Neural cell (in vitro differentiated cells): ENCODE measurements around the gene NNT. TPM values are rescaled to one million over a fixed set of nuclear protein-coding genes. Genes with fewer than 3 reads are reported as not detected.

ENCODE experiments used
- H2AFZ ChIP-seq: fragments of 200-600, 300-800 bp; sonication (generic), shearing (Covaris generic); 2 replicates; pipeline ENCODE4 v1.6.0; 2014; ENCODE audit warnings: low read depth, mild to moderate bottlenecking, antibody characterized with exemption, low read length, moderate library complexity
- H3F3A ChIP-seq: fragments of 200-600 bp; shearing (Covaris generic); 2 replicates; pipeline ENCODE4 v1.6.1; 2016; ENCODE audit warnings: mild to moderate bottlenecking, moderate library complexity, mixed read lengths, antibody characterized with exemption, low read length; ENCODE audit not compliant: insufficient read depth, poor library complexity, severe bottlenecking
- H3K27ac ChIP-seq: fragments of 200-600, 300-800 bp; sonication (generic), shearing (Covaris generic); 2 replicates; pipeline ENCODE4 v1.5.1; 2014; ENCODE audit warnings: mild to moderate bottlenecking, low read length, moderate library complexity
- H3K27me3 ChIP-seq: fragments of 300-800, 200-600 bp; sonication (generic), shearing (Covaris generic); 2 replicates; pipeline ENCODE4 v1.6.0; 2014; ENCODE audit warnings: mild to moderate bottlenecking, low read depth, low read length, moderate library complexity; ENCODE audit not compliant: insufficient read depth
- H3K36me3 ChIP-seq: fragments of 300-800, 200-600 bp; sonication (generic), shearing (Covaris generic); 2 replicates; pipeline ENCODE4 v1.5.1; 2014; ENCODE audit warnings: mild to moderate bottlenecking, antibody characterized with exemption, low read length, moderate library complexity; ENCODE audit not compliant: insufficient read depth
- H3K4me2 ChIP-seq: fragments of 300-800, 200-600 bp; sonication (generic), shearing (Covaris generic); 2 replicates; pipeline ENCODE4 v1.6.0; 2014; ENCODE audit warnings: mild to moderate bottlenecking, low read length
- H3K4me3 ChIP-seq: fragments of 300-800, 200-600 bp; sonication (generic), shearing (Covaris generic); 2 replicates; pipeline ENCODE4 v1.5.1; 2014; ENCODE audit warnings: mild to moderate bottlenecking, low read length, moderate library complexity
- H3K79me2 ChIP-seq: fragments of 200-600 bp; shearing (Covaris generic); replicated peaks from 2 replicates; pipeline ENCODE4 v1.6.0; 2014; ENCODE audit warnings: mild to moderate bottlenecking, low read length, moderate library complexity; ENCODE audit not compliant: insufficient read depth
- H3K9ac ChIP-seq: fragments of 300-800, 200-600 bp; sonication (generic), shearing (Covaris generic); 2 replicates; pipeline ENCODE4 v1.6.1; 2016; ENCODE audit warnings: mild to moderate bottlenecking, low read length, mixed read lengths
- H3K9me2 ChIP-seq: fragments of 200-600 bp; shearing (Covaris generic); 2 replicates; pipeline ENCODE4 v1.6.1; 2016; ENCODE audit warnings: mild to moderate bottlenecking, low read length, mixed read lengths; ENCODE audit not compliant: insufficient read depth
- H3K9me3 ChIP-seq: fragments of 200-600, 300-800 bp; sonication (generic), shearing (Covaris generic); 2 replicates; pipeline ENCODE4 v1.6.1; 2016; ENCODE audit warnings: mild to moderate bottlenecking, mixed run types, low read length, moderate library complexity, mixed read lengths
- H4K20me1 ChIP-seq: fragments of 200-600 bp; shearing (Covaris generic); 2 replicates; pipeline ENCODE4 v1.6.1; 2016; ENCODE audit warnings: mild to moderate bottlenecking, mixed run types; ENCODE audit not compliant: insufficient read depth
- EP300 ChIP-seq: fragments of 450-650 bp; conservative IDR thresholded peaks from 2 replicates; pipeline ENCODE4 v1.6.1; 2014; ENCODE audit warnings: antibody characterized with exemption, mild to moderate bottlenecking, moderate library complexity; ENCODE audit not compliant: poor library complexity, severe bottlenecking
- EZH2 ChIP-seq: fragments of 200-600, 300-800 bp; shearing (Covaris generic), sonication (generic); IDR thresholded peaks from 2 replicates; pipeline ENCODE4 v1.6.1; 2014; ENCODE audit warnings: antibody characterized with exemption, low read length, borderline replicate concordance, mild to moderate bottlenecking; ENCODE audit not compliant: insufficient read depth, poor library complexity, severe bottlenecking
- MXI1 ChIP-seq: fragments of 450-650 bp; conservative IDR thresholded peaks from 2 replicates; pipeline ENCODE4 v1.6.1; 2014; ENCODE audit warnings: antibody characterized with exemption, mild to moderate bottlenecking; ENCODE audit not compliant: poor library complexity, severe bottlenecking
- POLR2AphosphoS5 ChIP-seq: IDR thresholded peaks from 2 replicates; pipeline ENCODE4 v1.6.1; 2012
- RAD21 ChIP-seq: fragments of 450-650 bp; conservative IDR thresholded peaks from 2 replicates; pipeline ENCODE4 v1.6.1; 2014; ENCODE audit warnings: antibody characterized with exemption, mild to moderate bottlenecking, moderate library complexity
- SMC3 ChIP-seq: fragments of 450-650 bp; conservative IDR thresholded peaks from 2 replicates; pipeline ENCODE4 v1.6.1; 2014; ENCODE audit warnings: antibody characterized with exemption, mild to moderate bottlenecking, moderate library complexity; ENCODE audit not compliant: poor library complexity
- TAF1 ChIP-seq: IDR thresholded peaks from 2 replicates; pipeline ENCODE4 v1.6.1; 2012; ENCODE audit warnings: low read depth
- polyA plus RNA-seq: library from polyadenylated mRNA; depleted of rRNA; stranded (reverse); fragments of >200 nt; gene quantifications from 2 replicates; pipeline ENCODE4 v1.2.3, GENCODE V29; 2014
- TF ChIP-seq, protein P1 (sequence below): IDR thresholded peaks from 2 replicates; pipeline ENCODE4 v1.6.1; 2012; ENCODE audit warnings: borderline replicate concordance
- TF ChIP-seq, protein P2 (sequence below): fragments of 450-650 bp; IDR thresholded peaks from 2 replicates; pipeline ENCODE4 v1.5.1; 2014; ENCODE audit warnings: antibody characterized with exemption, mild to moderate bottlenecking, moderate library complexity; ENCODE audit not compliant: poor library complexity, severe bottlenecking

Gene NNT
- polyA plus RNA-seq, 1 donor from 2014 or later: 120 TPM

DNA sequence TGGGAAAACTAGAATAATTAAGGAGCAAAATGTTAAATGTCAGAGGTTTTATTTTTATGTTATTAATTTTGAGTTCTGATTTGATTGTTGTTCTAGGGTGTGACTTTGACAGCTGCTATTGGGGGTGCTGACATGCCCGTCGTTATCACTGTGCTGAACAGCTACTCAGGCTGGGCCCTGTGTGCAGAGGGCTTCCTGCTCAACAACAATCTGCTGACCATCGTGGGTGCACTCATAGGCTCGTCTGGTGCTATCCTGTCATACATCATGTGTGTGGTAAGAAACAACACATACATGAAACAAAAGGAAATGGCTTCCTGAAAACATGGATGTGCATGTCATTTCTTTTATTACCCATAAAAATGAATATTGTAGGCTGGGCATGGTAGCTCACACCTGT lies 56.1 kb downstream of the NNT start:
- no peaks in the 10 kb centered on the region for H4K20me1 ChIP-seq
- H2AFZ ChIP-seq: no peak overlapping the region
- H3K4me2 ChIP-seq: no peak overlapping the region
- no peak overlapping the region for H3K27ac ChIP-seq
- no peaks in the 10 kb centered on the region for H3K27me3 ChIP-seq
- H3F3A ChIP-seq: no peaks in the 10 kb centered on the region
- H3K9ac ChIP-seq: no peak overlapping the region
- no peaks in the 10 kb centered on the region for H3K9me2 ChIP-seq
- H3K36me3 ChIP-seq: peaks cover 10% of the 10 kb centered on the region
- TF ChIP-seq POLR2AphosphoS5 (no peak), EZH2 (no peak), RAD21 (no peak), MXI1 (no peak), SMC3 (no peak), TAF1 (no peak), EP300 (no peak)
- TF ChIP-seq, protein P1, sequence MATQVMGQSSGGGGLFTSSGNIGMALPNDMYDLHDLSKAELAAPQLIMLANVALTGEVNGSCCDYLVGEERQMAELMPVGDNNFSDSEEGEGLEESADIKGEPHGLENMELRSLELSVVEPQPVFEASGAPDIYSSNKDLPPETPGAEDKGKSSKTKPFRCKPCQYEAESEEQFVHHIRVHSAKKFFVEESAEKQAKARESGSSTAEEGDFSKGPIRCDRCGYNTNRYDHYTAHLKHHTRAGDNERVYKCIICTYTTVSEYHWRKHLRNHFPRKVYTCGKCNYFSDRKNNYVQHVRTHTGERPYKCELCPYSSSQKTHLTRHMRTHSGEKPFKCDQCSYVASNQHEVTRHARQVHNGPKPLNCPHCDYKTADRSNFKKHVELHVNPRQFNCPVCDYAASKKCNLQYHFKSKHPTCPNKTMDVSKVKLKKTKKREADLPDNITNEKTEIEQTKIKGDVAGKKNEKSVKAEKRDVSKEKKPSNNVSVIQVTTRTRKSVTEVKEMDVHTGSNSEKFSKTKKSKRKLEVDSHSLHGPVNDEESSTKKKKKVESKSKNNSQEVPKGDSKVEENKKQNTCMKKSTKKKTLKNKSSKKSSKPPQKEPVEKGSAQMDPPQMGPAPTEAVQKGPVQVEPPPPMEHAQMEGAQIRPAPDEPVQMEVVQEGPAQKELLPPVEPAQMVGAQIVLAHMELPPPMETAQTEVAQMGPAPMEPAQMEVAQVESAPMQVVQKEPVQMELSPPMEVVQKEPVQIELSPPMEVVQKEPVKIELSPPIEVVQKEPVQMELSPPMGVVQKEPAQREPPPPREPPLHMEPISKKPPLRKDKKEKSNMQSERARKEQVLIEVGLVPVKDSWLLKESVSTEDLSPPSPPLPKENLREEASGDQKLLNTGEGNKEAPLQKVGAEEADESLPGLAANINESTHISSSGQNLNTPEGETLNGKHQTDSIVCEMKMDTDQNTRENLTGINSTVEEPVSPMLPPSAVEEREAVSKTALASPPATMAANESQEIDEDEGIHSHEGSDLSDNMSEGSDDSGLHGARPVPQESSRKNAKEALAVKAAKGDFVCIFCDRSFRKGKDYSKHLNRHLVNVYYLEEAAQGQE: no peak
- TF ChIP-seq, protein P2, sequence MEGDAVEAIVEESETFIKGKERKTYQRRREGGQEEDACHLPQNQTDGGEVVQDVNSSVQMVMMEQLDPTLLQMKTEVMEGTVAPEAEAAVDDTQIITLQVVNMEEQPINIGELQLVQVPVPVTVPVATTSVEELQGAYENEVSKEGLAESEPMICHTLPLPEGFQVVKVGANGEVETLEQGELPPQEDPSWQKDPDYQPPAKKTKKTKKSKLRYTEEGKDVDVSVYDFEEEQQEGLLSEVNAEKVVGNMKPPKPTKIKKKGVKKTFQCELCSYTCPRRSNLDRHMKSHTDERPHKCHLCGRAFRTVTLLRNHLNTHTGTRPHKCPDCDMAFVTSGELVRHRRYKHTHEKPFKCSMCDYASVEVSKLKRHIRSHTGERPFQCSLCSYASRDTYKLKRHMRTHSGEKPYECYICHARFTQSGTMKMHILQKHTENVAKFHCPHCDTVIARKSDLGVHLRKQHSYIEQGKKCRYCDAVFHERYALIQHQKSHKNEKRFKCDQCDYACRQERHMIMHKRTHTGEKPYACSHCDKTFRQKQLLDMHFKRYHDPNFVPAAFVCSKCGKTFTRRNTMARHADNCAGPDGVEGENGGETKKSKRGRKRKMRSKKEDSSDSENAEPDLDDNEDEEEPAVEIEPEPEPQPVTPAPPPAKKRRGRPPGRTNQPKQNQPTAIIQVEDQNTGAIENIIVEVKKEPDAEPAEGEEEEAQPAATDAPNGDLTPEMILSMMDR: no peak
- H3K4me3 ChIP-seq: no peak overlapping the region
- no peaks in the 10 kb centered on the region for H3K79me2 ChIP-seq
- H3K9me3 ChIP-seq: no peaks in the 10 kb centered on the region

DNA sequence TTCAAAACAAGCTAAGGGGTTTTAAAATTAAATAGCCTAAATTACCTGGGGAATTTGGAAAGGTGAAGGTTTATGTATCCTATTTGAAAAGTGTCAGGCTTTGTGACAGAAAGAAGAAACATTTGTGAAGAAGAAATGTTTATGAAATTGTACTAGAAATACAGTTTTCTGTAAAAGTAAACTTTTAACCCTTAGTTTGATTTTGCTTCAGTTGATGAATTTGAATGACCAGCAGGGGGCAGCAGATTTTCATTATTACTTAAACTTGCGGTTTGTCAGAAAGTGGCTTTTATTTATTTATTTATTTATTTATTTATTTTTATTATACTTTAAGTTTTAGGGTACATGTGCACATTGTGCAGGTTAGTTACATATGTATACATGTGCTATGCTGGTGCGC lies 58.1 kb downstream of the NNT start:
- Histone ChIP-seq H3K27me3 (no peaks in the 10 kb centered on the region), H3K27ac (no peak overlapping the region), H3K9ac (no peak overlapping the region), H3K9me2 (no peaks in the 10 kb centered on the region), H3F3A (no peaks in the 10 kb centered on the region), H3K36me3 (peaks cover 10% of the 10 kb centered on the region), H2AFZ (no peak overlapping the region), H3K4me2 (no peak overlapping the region), H3K79me2 (no peaks in the 10 kb centered on the region), H3K4me3 (no peak overlapping the region), H3K9me3 (no peaks in the 10 kb centered on the region), H4K20me1 (no peaks in the 10 kb centered on the region)
- TF ChIP-seq MXI1: no peak

DNA sequence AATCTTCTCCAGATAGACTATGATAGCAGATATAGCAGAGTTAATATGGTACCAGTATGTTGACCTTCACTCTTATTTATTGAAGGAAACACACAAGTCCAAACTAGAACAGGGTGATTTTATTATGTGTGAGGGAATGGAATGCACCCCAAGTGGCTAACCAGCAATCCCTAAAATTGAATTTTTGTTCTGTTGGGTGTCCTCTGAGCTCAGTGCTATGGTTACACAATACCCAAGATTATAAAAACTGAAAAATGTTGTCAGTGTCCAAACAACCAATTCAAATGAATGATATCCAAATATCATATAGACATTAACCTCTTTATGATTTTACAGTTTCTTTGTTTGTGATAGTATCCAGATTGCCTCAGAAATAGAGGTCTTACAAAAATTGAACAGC lies 60.9 kb downstream of the NNT start:
- no peaks in the 10 kb centered on the region for H3K9me3 ChIP-seq
- TF ChIP-seq EZH2: no peak
- no peak for TF ChIP-seq RAD21
- no peak for TF ChIP-seq SMC3
- TF ChIP-seq EP300: no peak
- no peak for TF ChIP-seq TAF1
- no peak for TF ChIP-seq MXI1
- TF ChIP-seq, protein P1: no peak
- TF ChIP-seq, protein P2: no peak
- TF ChIP-seq POLR2AphosphoS5: no peak
- no peaks in the 10 kb centered on the region for H3K27me3 ChIP-seq
- H3K79me2 ChIP-seq: no peaks in the 10 kb centered on the region
- no peak overlapping the region for H3K4me3 ChIP-seq
- no peaks in the 10 kb centered on the region for H3K9me2 ChIP-seq
- no peak overlapping the region for H3K4me2 ChIP-seq
- no peak overlapping the region for H2AFZ ChIP-seq
- no peaks in the 10 kb centered on the region for H4K20me1 ChIP-seq
- peaks cover 5% of the 10 kb centered on the region for H3K36me3 ChIP-seq
- H3K27ac ChIP-seq: no peak overlapping the region
- H3F3A ChIP-seq: no peaks in the 10 kb centered on the region
- H3K9ac ChIP-seq: no peak overlapping the region
